Left ventricle myocardium inferior (tissue), 1 donor: ENCODE measurements around the gene TIMD4. TPM values are rescaled to one million over a fixed set of nuclear protein-coding genes. Genes with fewer than 3 reads are reported as not detected.

Experiments used
- DNase-seq: peaks from one replicate; pipeline ENCODE4 v3.0.0-alpha.2; 2020
- H3K27ac ChIP-seq: fragments of 200-600 bp; replicated peaks from 2 replicates; pipeline ENCODE4 v1.8.0; 2021
- H3K27me3 ChIP-seq: fragments of 200-600 bp; 2 replicates; pipeline ENCODE4 v1.8.0; 2021; ENCODE audit warnings: low read depth
- H3K36me3 ChIP-seq: fragments of 200-600 bp; 2 replicates; pipeline ENCODE4 v1.8.0; 2021
- H3K4me1 ChIP-seq: fragments of 200-600 bp; 2 replicates; pipeline ENCODE4 v1.8.0; 2021
- H3K4me3 ChIP-seq: fragments of 200-600 bp; 2 replicates; pipeline ENCODE4 v1.8.0; 2021; ENCODE audit warnings: mild to moderate bottlenecking, moderate library complexity
- H3K9me3 ChIP-seq: fragments of 200-600 bp; replicated peaks from 2 replicates; pipeline ENCODE4 v1.8.0; 2021
- intact Hi-C: fragments of 100-400 bp; cut with micrococcal nuclease; formaldehyde crosslinking; loops from one replicate; pipeline ENCODE4 v1.11.0; 2022
- total RNA-seq: library from RNA; stranded (reverse); fragmentation: NEBNext Ultra II Directional; extraction: Animal tissue kit (Norgen Biotek cat#: 25700); gene quantifications from one replicate; pipeline ENCODE4 v1.2.1, GENCODE V29; 2021
- TF ChIP-seq, protein P1 (sequence below): fragments of 200-600 bp; IDR thresholded peaks from 2 replicates; pipeline ENCODE4 v1.8.0; 2021; ENCODE audit warnings: antibody characterized with exemption, mild to moderate bottlenecking, borderline replicate concordance
- donor health status: DM: no; HTN: yes; CAD: no; lungs with severe emphysema.

TIMD4 gene
- total RNA-seq, 1 donor from 2014 or later, result not detected

DNA sequence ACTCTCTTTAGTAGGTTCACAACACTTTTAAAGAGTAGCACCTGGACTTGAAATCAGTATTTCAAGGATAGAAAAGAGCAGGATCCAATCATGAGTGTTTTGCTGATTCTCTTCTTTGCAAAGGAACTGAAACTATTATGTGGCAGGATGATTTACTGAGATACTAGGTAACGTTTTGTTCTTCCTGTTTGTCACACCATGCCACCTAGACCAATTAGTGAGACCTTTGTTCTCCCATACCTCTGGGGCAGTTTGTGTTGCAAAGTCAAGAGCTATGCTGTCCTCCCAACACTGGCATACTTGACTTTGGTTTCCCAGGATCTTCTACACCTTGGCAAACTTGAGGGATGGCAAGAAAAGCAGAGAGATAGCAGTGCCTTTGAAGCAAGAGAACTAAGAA lies 69.5 kb downstream of the TIMD4 start:
- no peak for DNase-seq
- peaks cover 7% of the 10 kb centered on the region for H3K27me3 ChIP-seq
- H3K4me3 ChIP-seq, result no peak overlapping the region
- H3K36me3 ChIP-seq, result no peaks in the 10 kb centered on the region
- H3K27ac ChIP-seq, result no peak overlapping the region
- H3K4me1 ChIP-seq, result no peaks in the 10 kb centered on the region
- no peaks in the 10 kb centered on the region for H3K9me3 ChIP-seq
- intact Hi-C loops, result no loop called here
- TF ChIP-seq, protein P1, sequence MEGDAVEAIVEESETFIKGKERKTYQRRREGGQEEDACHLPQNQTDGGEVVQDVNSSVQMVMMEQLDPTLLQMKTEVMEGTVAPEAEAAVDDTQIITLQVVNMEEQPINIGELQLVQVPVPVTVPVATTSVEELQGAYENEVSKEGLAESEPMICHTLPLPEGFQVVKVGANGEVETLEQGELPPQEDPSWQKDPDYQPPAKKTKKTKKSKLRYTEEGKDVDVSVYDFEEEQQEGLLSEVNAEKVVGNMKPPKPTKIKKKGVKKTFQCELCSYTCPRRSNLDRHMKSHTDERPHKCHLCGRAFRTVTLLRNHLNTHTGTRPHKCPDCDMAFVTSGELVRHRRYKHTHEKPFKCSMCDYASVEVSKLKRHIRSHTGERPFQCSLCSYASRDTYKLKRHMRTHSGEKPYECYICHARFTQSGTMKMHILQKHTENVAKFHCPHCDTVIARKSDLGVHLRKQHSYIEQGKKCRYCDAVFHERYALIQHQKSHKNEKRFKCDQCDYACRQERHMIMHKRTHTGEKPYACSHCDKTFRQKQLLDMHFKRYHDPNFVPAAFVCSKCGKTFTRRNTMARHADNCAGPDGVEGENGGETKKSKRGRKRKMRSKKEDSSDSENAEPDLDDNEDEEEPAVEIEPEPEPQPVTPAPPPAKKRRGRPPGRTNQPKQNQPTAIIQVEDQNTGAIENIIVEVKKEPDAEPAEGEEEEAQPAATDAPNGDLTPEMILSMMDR, result no peak

GRCh38 chr5:156892864-156893263 lies 70.2 kb downstream of the TIMD4 start:
- no peaks in the 10 kb centered on the region for H3K36me3 ChIP-seq
- intact Hi-C loops, result no loop called here
- no peak overlapping the region for H3K27ac ChIP-seq
- H3K4me3 ChIP-seq, result no peak overlapping the region
- DNase-seq, result no peak
- no peaks in the 10 kb centered on the region for H3K4me1 ChIP-seq
- TF ChIP-seq, protein P1, result no peak
- peaks cover 11% of the 10 kb centered on the region for H3K27me3 ChIP-seq
- H3K9me3 ChIP-seq, result no peaks in the 10 kb centered on the region

- Histone ChIP-seq H3K36me3 (no peaks in the 10 kb centered on the region), H3K4me3 (no peak overlapping the region), H3K9me3 (no peaks in the 10 kb centered on the region), H3K4me1 (no peaks in the 10 kb centered on the region), H3K27ac (no peak overlapping the region), H3K27me3 (peaks cover 13% of the 10 kb centered on the region)
- TF ChIP-seq, protein P1, result no peak
- intact Hi-C loops, result no loop called here
- DNase-seq, result no peak
Observed at GRCh38 chr5:156892223-156892622, 70.8 kb downstream of the TIMD4 start.

DNA sequence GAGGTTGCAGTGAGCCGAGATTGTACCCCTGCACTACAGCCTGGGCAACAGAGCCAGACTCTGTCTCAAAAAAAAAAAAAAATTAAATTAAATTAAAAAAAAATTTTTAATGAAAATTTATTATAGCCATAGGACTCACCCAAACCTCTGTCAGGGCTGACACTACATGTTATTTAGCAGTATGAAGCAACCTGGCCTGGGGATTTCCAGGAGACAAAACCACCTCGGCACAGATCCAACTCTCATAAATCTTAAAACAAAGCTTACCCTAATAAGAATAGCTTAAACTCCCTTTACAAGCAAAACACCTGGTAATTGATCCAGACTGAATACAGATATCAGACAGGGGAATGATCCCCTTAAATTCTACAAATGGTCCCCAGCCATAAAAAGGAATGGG lies 74.5 kb downstream of the TIMD4 start:
- Histone ChIP-seq H3K27ac (no peak overlapping the region), H3K4me1 (no peaks in the 10 kb centered on the region), H3K27me3 (peaks cover 31% of the 10 kb centered on the region), H3K4me3 (no peak overlapping the region), H3K36me3 (no peaks in the 10 kb centered on the region), H3K9me3 (no peaks in the 10 kb centered on the region)
- no peak for DNase-seq
- TF ChIP-seq, protein P1, result no peak
- intact Hi-C loops, result no loop called here

DNA sequence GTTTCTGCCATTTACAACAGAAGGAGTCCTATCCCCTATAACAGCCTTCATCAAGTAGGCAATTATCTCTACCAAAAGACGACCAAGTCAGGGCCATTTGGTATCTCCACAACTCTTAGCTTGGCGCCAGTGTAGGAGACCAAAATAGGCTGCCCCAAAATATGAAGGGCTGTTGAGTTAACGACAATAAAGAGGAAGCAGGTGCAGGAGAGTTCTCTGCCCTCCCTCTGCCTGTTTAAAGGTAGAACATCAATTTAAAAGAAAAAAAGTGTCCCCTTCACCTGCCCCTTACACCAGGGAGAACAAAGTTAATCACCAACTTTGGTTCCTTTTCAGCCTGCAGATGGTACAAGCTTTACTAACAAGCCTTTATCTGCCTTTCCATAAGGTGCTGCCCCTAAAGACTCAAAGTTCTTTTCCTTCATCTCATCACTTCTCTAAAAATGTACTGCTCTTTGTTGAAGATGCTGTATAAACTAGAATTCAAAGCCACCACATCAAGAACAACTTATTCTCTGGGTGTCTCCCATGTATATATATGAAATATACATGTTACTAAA lies 79.6 kb downstream of the TIMD4 start:
- Histone ChIP-seq H3K27me3 (peaks cover 36% of the 10 kb centered on the region), H3K4me3 (no peak overlapping the region), H3K9me3 (no peaks in the 10 kb centered on the region), H3K36me3 (no peaks in the 10 kb centered on the region), H3K27ac (no peak overlapping the region), H3K4me1 (no peaks in the 10 kb centered on the region)
- DNase-seq, result no peak
- TF ChIP-seq, protein P1, result no peak
- intact Hi-C loops, result no loop called here
